ENCODE measurements around the gene COX6B2. TPM values are rescaled to one million over a fixed set of nuclear protein-coding genes. Genes with fewer than 3 reads are reported as not detected.
"Not testable (repeated sequence)": the region's sequence is repeated elsewhere in the genome, so short reads cannot be mapped to it uniquely, and the experiment has no call there.

COX6B2 gene
- total and polyA plus RNA-seq, 2 donors: 2.6 to 40.4 TPM

DNA sequence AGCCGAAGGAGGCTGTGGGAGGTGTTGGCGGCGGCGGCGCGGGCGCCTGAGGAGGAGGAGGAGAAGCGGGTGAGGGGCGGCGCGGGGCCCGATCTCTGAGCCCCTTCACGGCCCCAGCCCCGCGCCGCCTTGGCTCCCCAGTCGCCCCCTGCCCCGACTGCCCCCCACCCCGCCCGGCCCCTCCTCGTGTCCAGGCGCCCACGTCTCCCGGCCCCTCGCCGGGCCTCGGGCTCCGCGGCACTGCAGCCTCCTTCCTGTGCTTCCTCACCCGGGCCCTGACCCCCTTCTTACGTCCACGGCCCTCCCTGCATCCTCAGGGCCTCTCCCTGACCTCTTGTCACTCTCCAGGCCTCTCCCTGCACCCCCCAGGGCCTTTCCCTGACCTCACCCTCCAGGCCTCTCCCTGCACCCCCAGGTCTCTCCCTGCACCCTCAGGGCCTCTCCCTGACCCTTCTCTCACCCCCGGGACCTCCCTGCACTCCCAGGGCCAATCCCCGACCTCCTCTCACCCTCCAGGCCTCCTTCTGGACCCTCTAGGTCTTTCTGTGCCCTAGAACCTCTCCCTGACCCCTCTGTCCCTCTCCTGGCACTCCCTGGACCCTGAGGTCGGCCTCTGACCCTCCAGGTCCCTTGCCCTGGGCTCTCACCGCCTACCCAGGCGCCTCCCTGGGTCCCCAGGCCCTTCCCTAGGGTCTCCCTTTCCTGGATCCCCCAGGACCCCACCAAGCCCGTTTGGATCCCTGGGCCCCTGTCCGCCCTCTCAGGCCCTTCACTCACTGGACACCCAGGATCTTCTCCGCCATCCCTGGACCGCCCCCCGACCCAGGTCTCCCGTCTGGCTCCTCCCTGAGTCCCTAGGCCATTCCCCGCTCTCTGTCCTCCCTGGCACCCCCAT is 14.4 kb downstream of the COX6B2 start:
- peak overlapping the region; percentile 64 to 70 for H3K4me3 ChIP-seq (ENCODE audit: low read length in 2 of 2)
- peaks cover 11 to 26% of the 10 kb centered on the region in 2 donors for H3K4me1 ChIP-seq (ENCODE audit: control insufficient read depth in 2 of 2, insufficient read depth in 2 of 2, low read length in 2 of 2)
- H3K27ac ChIP-seq (ENCODE audit: low read depth in 1 of 2, low read length in 1 of 2): peak overlapping the region; percentile 84 to 88
- 6% methylated on average over 42 of the region's 44 CpGs for WGBS
- peaks cover 0 to 2% of the 10 kb centered on the region in 2 donors for H3K9me3 ChIP-seq (ENCODE audit: control insufficient read depth in 2 of 2, insufficient read depth in 1 of 2, low read length in 1 of 2)
- H3K36me3 ChIP-seq (ENCODE audit: control insufficient read depth in 2 of 2, insufficient read depth in 2 of 2, low read length in 1 of 2): peaks cover 19 to 36% of the 10 kb centered on the region in 2 donors
- DNase-seq (ENCODE audit: low read depth in 6 of 9, low spot score in 9 of 9): peak in 2 of 9 donors; percentile 15 to 18
- H3K27me3 ChIP-seq (ENCODE audit: control insufficient read depth in 2 of 2, insufficient read depth in 1 of 2, low read length in 1 of 2): peaks cover 0 to 4% of the 10 kb centered on the region in 2 donors

GRCh38 chr19:55339105-55339888 is 15.2 kb downstream of the COX6B2 start, which contains the start of gene KMT5C:
TSS of gene KMT5C (plus strand) at chr19:55339876. CDS start at chr19:55341937, 2,061 bp downstream.
- Histone ChIP-seq H3K27ac (ENCODE audit: low read depth in 1 of 2, low read length in 1 of 2) (peak within 1 kb of the TSS; percentile 95 to 97), H3K9me3 (ENCODE audit: control insufficient read depth in 2 of 2, insufficient read depth in 1 of 2, low read length in 1 of 2) (peaks cover 0 to 2% of the 10 kb centered on the region in 2 donors), H3K4me3 (ENCODE audit: low read length in 2 of 2) (peak within 1 kb of the TSS; percentile 64 to 70), H3K36me3 (ENCODE audit: control insufficient read depth in 2 of 2, insufficient read depth in 2 of 2, low read length in 1 of 2) (peaks cover 19 to 27% of the 10 kb centered on the region in 2 donors), H3K27me3 (ENCODE audit: control insufficient read depth in 2 of 2, insufficient read depth in 1 of 2, low read length in 1 of 2) (peaks cover 0 to 4% of the 10 kb centered on the region in 2 donors), H3K4me1 (ENCODE audit: control insufficient read depth in 2 of 2, insufficient read depth in 2 of 2, low read length in 2 of 2) (peaks cover 11 to 26% of the 10 kb centered on the region in 2 donors)
- under 1% methylated on average over 63 of the region's 63 CpGs for WGBS
- peak; percentile 100 for DNase-seq (ENCODE audit: low read depth in 6 of 9, low spot score in 9 of 9)

DNA sequence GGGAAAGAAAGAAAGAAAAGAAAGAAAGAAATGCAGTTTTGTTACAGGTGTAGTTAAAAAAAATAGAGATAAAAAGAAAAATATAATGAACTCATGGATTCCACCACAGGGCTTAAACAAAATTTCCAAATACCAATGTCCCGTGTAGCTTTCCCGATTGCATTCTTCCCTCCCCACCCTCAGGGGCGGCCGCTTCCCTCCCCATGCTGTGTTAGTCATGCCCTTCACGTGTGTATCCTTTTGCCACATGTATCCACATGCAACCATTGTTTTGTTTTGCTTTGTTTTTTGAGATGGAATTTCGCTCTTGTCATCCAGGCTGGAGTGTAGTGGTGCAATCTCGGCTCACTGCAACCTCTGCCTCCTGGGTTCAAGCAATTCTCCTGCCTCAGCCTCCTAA is 18.4 kb downstream of the COX6B2 start:
- Histone ChIP-seq H3K36me3 (ENCODE audit: control insufficient read depth in 2 of 2, insufficient read depth in 2 of 2, low read length in 1 of 2) (no peaks in the 10 kb centered on the region), H3K27ac (ENCODE audit: low read depth in 1 of 2, low read length in 1 of 2) (no peak overlapping the region), H3K4me3 (ENCODE audit: low read length in 2 of 2) (no peak overlapping the region), H3K4me1 (ENCODE audit: control insufficient read depth in 2 of 2, insufficient read depth in 2 of 2, low read length in 2 of 2) (peaks cover 5 to 20% of the 10 kb centered on the region in 2 donors), H3K9me3 (ENCODE audit: control insufficient read depth in 2 of 2, insufficient read depth in 1 of 2, low read length in 1 of 2) (peaks cover 0 to 2% of the 10 kb centered on the region in 2 donors), H3K27me3 (ENCODE audit: control insufficient read depth in 2 of 2, insufficient read depth in 1 of 2, low read length in 1 of 2) (peaks cover 0 to 4% of the 10 kb centered on the region in 2 donors)
- 92% methylated on average over 7 of the region's 7 CpGs for WGBS
- no peak for DNase-seq (ENCODE audit: low read depth in 6 of 9, low spot score in 9 of 9)

- peaks cover 0 to 8% of the 10 kb centered on the region in 2 donors for H3K4me1 ChIP-seq (ENCODE audit: control insufficient read depth in 2 of 2, insufficient read depth in 2 of 2, low read length in 2 of 2)
- WGBS: 95% methylated on average over 11 of the region's 11 CpGs
- no peak for DNase-seq (ENCODE audit: low read depth in 6 of 9, low spot score in 9 of 9)
- peaks cover 0 to 4% of the 10 kb centered on the region in 2 donors for H3K27me3 ChIP-seq (ENCODE audit: control insufficient read depth in 2 of 2, insufficient read depth in 1 of 2, low read length in 1 of 2)
- H3K27ac ChIP-seq (ENCODE audit: low read depth in 1 of 2, low read length in 1 of 2): no peak overlapping the region
- no peaks in the 10 kb centered on the region for H3K9me3 ChIP-seq (ENCODE audit: control insufficient read depth in 2 of 2, insufficient read depth in 1 of 2, low read length in 1 of 2)
- no peaks in the 10 kb centered on the region for H3K36me3 ChIP-seq (ENCODE audit: control insufficient read depth in 2 of 2, insufficient read depth in 2 of 2, low read length in 1 of 2)
- no peak overlapping the region for H3K4me3 ChIP-seq (ENCODE audit: low read length in 2 of 2)
These were observed 20.6 kb downstream of the COX6B2 start for GRCh38 chr19:55333870-55334269.

- not testable (repeated sequence) for H3K27me3 ChIP-seq (ENCODE audit: control insufficient read depth in 2 of 2, insufficient read depth in 1 of 2, low read length in 1 of 2); H3K4me1 ChIP-seq (ENCODE audit: control insufficient read depth in 2 of 2, insufficient read depth in 2 of 2, low read length in 2 of 2); H3K9me3 ChIP-seq (ENCODE audit: control insufficient read depth in 2 of 2, insufficient read depth in 1 of 2, low read length in 1 of 2); H3K4me3 ChIP-seq (ENCODE audit: low read length in 2 of 2); DNase-seq (ENCODE audit: low read depth in 6 of 9, low spot score in 9 of 9); H3K36me3 ChIP-seq (ENCODE audit: control insufficient read depth in 2 of 2, insufficient read depth in 2 of 2, low read length in 1 of 2); H3K27ac ChIP-seq (ENCODE audit: low read depth in 1 of 2, low read length in 1 of 2)
- 97% methylated on average over 6 of the region's 6 CpGs for WGBS
These were observed 24.7 kb downstream of the COX6B2 start for GRCh38 chr19:55329791-55330190.

GRCh38 chr19:55328774-55329318 is 25.7 kb downstream of the COX6B2 start:
- not testable (repeated sequence) for H3K36me3 ChIP-seq (ENCODE audit: control insufficient read depth in 2 of 2, insufficient read depth in 2 of 2, low read length in 1 of 2); H3K4me1 ChIP-seq (ENCODE audit: control insufficient read depth in 2 of 2, insufficient read depth in 2 of 2, low read length in 2 of 2); DNase-seq (ENCODE audit: low read depth in 6 of 9, low spot score in 9 of 9); H3K27me3 ChIP-seq (ENCODE audit: control insufficient read depth in 2 of 2, insufficient read depth in 1 of 2, low read length in 1 of 2); H3K27ac ChIP-seq (ENCODE audit: low read depth in 1 of 2, low read length in 1 of 2); H3K9me3 ChIP-seq (ENCODE audit: control insufficient read depth in 2 of 2, insufficient read depth in 1 of 2, low read length in 1 of 2); H3K4me3 ChIP-seq (ENCODE audit: low read length in 2 of 2)
- WGBS: 93% methylated on average over 4 of the region's 4 CpGs

DNA sequence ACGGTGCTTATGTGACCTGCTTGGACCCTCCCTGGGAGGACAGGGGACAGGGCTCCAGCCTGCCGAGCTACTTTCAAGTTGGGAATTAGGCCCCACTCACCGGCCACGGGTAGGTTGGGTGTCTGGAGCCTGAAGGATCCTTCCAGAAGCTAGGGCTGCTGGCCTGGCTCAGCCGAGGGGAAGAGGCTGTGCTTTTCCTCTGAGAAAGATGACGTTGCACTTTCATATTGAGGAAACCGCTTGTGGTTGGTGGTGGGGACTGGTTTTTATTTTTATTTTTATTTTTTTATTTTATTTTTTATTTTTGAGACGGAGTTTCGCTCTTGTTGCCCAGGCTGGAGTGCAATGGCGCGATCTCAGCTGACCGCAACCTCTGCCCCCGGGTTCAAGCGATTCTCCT is 29.3 kb downstream of the COX6B2 start, which contains the start of gene TMEM150B:
Gene TMEM150B (minus strand): TSS at position 170 of the 400 bp plus-strand sequence. CDS start 4,305 bp downstream, outside the sequence.
- DNase-seq (ENCODE audit: low read depth in 6 of 9, low spot score in 9 of 9): no peak

DNA sequence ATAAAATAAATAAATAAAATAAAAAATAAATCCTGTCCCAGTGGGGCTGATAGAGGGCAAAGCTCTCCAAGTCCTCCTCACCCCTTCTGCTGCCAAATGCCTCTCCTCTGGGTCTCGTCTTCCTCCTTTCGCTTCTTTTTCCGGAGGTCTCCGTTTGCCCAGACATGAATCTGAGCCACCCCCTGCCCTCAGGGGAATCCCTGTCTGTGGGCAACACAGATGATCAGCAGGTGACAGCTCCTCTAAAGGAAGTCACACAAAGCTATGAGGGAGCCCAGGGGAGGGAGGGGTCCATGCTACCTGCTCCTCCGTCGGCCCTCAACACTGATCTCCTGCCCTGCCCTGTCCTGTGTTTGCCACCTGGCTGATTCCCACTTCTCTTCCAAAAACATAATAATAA is 29.9 kb downstream of the COX6B2 start:
- Histone ChIP-seq H3K27ac (ENCODE audit: low read depth in 1 of 2, low read length in 1 of 2) (peak overlapping the region; percentile 5 to 17), H3K9me3 (ENCODE audit: control insufficient read depth in 2 of 2, insufficient read depth in 1 of 2, low read length in 1 of 2) (no peaks in the 10 kb centered on the region), H3K4me3 (ENCODE audit: low read length in 2 of 2) (no peak overlapping the region), H3K36me3 (ENCODE audit: control insufficient read depth in 2 of 2, insufficient read depth in 2 of 2, low read length in 1 of 2) (no peaks in the 10 kb centered on the region), H3K27me3 (ENCODE audit: control insufficient read depth in 2 of 2, insufficient read depth in 1 of 2, low read length in 1 of 2) (no peaks in the 10 kb centered on the region), H3K4me1 (ENCODE audit: control insufficient read depth in 2 of 2, insufficient read depth in 2 of 2, low read length in 2 of 2) (peaks cover 0 to 19% of the 10 kb centered on the region in 2 donors)
- no peak for DNase-seq (ENCODE audit: low read depth in 6 of 9, low spot score in 9 of 9)
- 96% methylated on average over 6 of the region's 6 CpGs for WGBS

More for the DNA sequence above, 29.3 kb downstream of the COX6B2 start, which contains the start of gene TMEM150B:
- peaks cover 0 to 19% of the 10 kb centered on the region in 2 donors for H3K4me1 ChIP-seq (ENCODE audit: control insufficient read depth in 2 of 2, insufficient read depth in 2 of 2, low read length in 2 of 2)
- H3K27ac ChIP-seq (ENCODE audit: low read depth in 1 of 2, low read length in 1 of 2): peak within 1 kb of the TSS; percentile 5 to 17
- 55% methylated on average over 14 of the region's 14 CpGs for WGBS
- no peaks in the 10 kb centered on the region for H3K36me3 ChIP-seq (ENCODE audit: control insufficient read depth in 2 of 2, insufficient read depth in 2 of 2, low read length in 1 of 2)
- H3K27me3 ChIP-seq (ENCODE audit: control insufficient read depth in 2 of 2, insufficient read depth in 1 of 2, low read length in 1 of 2): no peaks in the 10 kb centered on the region
- H3K4me3 ChIP-seq (ENCODE audit: low read length in 2 of 2): no peak within 1 kb of the TSS
- H3K9me3 ChIP-seq (ENCODE audit: control insufficient read depth in 2 of 2, insufficient read depth in 1 of 2, low read length in 1 of 2): no peaks in the 10 kb centered on the region
